Memory B cell (primary cell): ENCODE data around the gene DDAH1.

Experiments used
- ATAC-seq: fragments of 150-1000 bp; cut with Tn5 transposase; 2 replicates; pipeline ENCODE4 v1.10.0; 2021; ENCODE audit warnings: low read depth, mild to moderate bottlenecking, moderate library complexity
- DNase-seq, 2 donors: peaks; one replicate each; pipeline ENCODE4 v3.0.0; 2022; ENCODE audit warnings: low spot score in 2 of 2
- H3K27ac Mint-ChIP-seq: one replicate; pipeline ENCODE4 v1.8.0; 2022; ENCODE audit warnings: mild to moderate bottlenecking, moderate library complexity, mixed read lengths
- H3K27me3 Mint-ChIP-seq: one replicate; pipeline ENCODE4 v1.8.0; 2022; ENCODE audit warnings: mixed read lengths
- H3K36me3 Mint-ChIP-seq: one replicate; pipeline ENCODE4 v1.8.0; 2022; ENCODE audit warnings: mild to moderate bottlenecking, mixed read lengths
- H3K4me1 Mint-ChIP-seq: one replicate; pipeline ENCODE4 v1.8.0; 2022; ENCODE audit warnings: mixed read lengths
- H3K4me3 Mint-ChIP-seq: one replicate; pipeline ENCODE4 v1.8.0; 2022; ENCODE audit warnings: mild to moderate bottlenecking, moderate library complexity, mixed read lengths
- H3K9me3 Mint-ChIP-seq: one replicate; pipeline ENCODE4 v1.8.0; 2022; ENCODE audit warnings: mixed read lengths

DDAH1 gene

DNA sequence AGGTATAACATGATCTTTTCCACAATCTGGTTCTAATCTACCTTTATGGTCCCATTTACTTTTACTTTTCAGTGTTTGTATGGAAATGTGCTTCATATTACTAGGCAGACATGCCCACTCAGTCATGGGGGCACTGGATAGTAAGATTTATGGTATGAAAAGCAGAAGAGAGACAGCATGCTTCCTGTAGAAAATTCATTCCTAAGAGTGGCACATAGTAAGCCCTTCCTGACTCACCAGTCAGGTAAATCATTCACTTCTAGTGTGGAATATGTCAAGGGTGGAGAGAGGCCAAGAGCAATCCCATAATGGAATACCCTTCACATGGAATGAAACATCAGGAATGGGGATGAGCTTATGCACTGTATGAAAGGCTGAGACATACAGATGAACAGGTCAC lies 139.0 kb downstream of the DDAH1 start:
- H3K4me1 Mint-ChIP-seq: peaks cover 10% of the 10 kb centered on the region
- H3K36me3 Mint-ChIP-seq: peaks cover 5% of the 10 kb centered on the region
- DNase-seq (no peak), ATAC-seq (no peak)
- H3K27ac Mint-ChIP-seq: no peak overlapping the region
- H3K4me3 Mint-ChIP-seq: no peak overlapping the region
- H3K27me3 Mint-ChIP-seq: no peaks in the 10 kb centered on the region
- H3K9me3 Mint-ChIP-seq: no peaks in the 10 kb centered on the region

DNA sequence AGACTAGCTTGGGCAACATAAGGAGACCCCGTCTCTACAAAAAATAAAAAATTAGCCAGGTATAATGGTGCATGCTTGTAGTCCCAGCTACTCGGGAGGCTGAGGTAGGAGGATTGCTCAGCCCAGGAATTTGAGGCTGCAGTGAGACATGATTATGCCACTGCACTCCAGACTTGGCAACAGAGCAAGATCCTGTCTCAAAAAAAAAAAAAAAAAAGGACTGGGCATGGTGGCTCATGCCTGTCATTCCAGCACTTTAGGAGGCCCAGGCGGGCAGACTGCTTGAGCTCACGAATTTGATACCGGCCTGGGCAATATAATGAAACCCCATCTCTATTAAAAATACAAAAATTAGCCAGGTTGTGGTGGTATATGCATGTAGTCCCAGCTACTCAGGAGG lies 141.2 kb downstream of the DDAH1 start:
- no peaks in the 10 kb centered on the region for H3K27me3 Mint-ChIP-seq
- H3K4me1 Mint-ChIP-seq: peaks cover 5% of the 10 kb centered on the region
- DNase-seq (no peak), ATAC-seq (no peak)
- peaks cover 10% of the 10 kb centered on the region for H3K36me3 Mint-ChIP-seq
- H3K9me3 Mint-ChIP-seq: no peaks in the 10 kb centered on the region
- no peak overlapping the region for H3K4me3 Mint-ChIP-seq
- no peak overlapping the region for H3K27ac Mint-ChIP-seq

DNA sequence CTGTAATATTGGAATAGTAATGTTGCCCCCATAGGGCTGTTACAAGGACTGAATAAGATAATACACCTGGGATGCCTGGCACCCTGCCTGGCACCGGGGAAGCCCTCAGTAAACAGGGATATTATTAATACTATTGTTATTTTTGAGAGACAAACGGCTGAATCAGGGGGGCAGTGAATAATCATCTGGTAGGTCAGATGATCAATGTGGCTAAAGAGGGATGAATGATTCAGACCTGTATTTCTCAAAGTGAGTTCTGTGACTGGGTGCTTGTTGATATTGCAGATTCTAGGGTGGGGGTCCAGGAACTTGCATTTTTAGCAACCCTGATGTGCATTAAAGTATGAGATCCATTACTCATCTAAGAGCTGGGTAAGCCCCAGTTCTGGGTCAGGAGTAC lies 142.3 kb downstream of the DDAH1 start:
- H3K27me3 Mint-ChIP-seq: no peaks in the 10 kb centered on the region
- no peak overlapping the region for H3K4me3 Mint-ChIP-seq
- no peak overlapping the region for H3K27ac Mint-ChIP-seq
- peaks cover 5% of the 10 kb centered on the region for H3K4me1 Mint-ChIP-seq
- DNase-seq (no peak), ATAC-seq (no peak)
- H3K36me3 Mint-ChIP-seq: peaks cover 6% of the 10 kb centered on the region
- no peaks in the 10 kb centered on the region for H3K9me3 Mint-ChIP-seq

DNA sequence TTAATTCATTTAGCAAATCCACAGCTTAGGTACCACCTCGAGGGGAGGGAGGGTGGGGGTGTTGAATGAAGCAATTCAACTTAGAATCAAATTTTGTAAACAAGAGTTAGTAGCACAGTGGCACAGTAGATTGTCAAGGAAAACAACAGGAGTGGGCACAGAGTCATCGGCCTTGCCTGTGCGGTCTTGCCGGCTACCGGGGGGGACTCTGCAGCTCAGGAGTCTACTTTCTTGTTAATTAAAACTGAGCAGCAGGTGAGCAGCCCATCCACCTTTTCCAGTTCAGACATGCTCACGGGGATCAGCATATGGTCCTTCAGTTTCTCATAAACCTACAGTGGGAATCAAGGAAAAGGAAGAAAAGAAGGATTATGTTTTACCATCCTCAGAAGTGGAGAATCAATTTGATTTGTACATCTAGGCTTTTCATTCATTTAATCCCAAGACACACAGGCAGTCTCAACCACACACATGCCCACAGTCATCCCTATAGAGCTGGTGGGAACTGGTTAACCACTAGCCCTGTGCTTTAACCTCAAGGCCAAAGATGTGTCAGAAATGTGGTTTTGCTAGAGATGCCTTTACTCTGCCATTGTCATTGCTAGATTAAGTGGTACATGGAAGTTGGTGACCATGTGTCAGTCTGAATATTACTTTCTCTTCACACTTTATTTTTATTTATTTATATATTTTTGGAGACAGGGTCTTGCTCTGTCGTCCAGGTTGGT lies 143.6 kb downstream of the DDAH1 start:
- Mint-ChIP-seq H3K4me3 (no peak overlapping the region), H3K27ac (no peak overlapping the region), H3K36me3 (peaks cover 9% of the 10 kb centered on the region), H3K27me3 (no peaks in the 10 kb centered on the region), H3K4me1 (peaks cover 5% of the 10 kb centered on the region), H3K9me3 (no peaks in the 10 kb centered on the region)
- DNase-seq: no peak
- ATAC-seq: no peak

DNA sequence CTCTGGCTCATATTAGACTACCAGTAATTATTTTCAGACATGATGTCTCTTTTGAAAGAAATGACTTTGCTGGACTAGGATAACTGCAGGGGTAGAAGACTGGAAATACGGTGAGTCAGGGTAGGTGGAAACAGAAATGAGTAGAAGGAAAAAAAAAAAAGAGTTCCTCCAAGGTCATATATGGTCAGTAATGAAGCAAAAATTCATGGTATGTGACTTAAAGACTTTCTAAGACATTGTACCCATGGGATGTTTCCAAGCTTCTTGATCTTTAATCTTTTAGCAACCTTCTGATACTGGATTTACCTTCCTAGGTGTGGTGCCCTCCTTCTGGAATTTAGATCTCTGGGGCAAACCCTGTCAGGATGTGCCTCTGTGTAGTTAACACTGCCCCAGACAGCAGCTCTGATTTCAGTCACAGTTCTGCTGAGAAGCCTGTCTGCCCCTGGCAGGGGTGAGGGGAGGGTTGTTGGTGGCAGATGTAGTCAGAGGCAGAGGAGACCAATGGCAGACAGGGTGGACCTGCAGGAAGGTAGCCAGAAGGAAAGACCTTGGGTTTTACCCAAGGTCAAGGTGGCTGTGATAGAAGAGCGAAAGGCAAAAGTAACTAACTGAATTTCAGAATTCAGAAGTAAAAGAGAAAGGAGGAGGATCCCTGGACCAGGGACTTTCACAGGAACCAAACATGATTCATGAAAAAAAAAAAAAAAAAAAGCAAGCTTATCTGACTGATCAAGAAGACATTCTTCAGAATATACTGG lies 144.4 kb downstream of the DDAH1 start:
- no peak overlapping the region for H3K4me3 Mint-ChIP-seq
- H3K27me3 Mint-ChIP-seq: no peaks in the 10 kb centered on the region
- DNase-seq (no peak), ATAC-seq (no peak)
- no peaks in the 10 kb centered on the region for H3K9me3 Mint-ChIP-seq
- peaks cover 5% of the 10 kb centered on the region for H3K4me1 Mint-ChIP-seq
- H3K36me3 Mint-ChIP-seq: peaks cover 9% of the 10 kb centered on the region
- H3K27ac Mint-ChIP-seq: no peak overlapping the region

DNA sequence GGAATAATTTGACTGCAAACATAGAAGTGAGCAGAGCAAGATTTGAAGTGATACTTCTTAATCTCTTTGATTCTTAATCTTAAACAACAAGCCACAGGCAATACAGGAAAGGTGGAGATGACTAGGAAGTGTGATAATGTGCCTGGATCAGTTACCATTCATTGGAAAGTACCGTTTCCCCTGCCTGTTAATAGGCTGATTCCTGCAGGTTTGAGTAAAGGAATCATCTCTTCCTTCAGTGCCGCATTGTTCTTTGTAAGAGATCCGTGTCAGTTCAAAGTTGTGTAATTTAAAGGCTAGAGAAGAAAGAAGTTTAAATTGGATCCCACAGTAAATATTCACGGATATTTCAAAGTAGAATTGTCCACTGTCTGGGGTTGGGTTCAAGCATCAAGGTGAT lies 145.0 kb downstream of the DDAH1 start:
- DNase-seq: no peak
- Mint-ChIP-seq H3K9me3 (no peaks in the 10 kb centered on the region), H3K27ac (no peak overlapping the region), H3K4me1 (peaks cover 5% of the 10 kb centered on the region), H3K36me3 (peaks cover 9% of the 10 kb centered on the region), H3K27me3 (no peaks in the 10 kb centered on the region), H3K4me3 (no peak overlapping the region)
- ATAC-seq: no peak

DNA sequence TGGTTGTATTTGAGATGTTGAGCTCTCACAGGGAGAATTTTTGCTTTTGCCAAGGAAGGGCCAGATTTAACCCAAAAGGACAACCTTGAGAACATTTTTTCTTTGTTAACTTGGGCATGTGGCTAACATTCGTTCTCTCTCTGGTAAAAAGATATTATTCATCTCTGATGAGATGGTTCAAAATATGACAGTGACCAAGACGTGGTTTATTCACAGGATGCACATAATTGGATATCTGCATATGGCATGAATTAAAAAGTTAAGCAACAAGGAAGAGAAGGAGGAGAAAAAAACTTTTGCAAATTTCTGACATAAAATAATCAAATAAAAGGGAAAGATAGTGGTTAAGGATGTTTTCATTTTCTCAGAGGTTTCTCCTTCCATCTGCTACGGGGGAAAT lies 145.5 kb downstream of the DDAH1 start:
- ATAC-seq (no peak), DNase-seq (no peak)
- Mint-ChIP-seq H3K9me3 (no peaks in the 10 kb centered on the region), H3K36me3 (peaks cover 9% of the 10 kb centered on the region), H3K4me3 (no peak overlapping the region), H3K27ac (no peak overlapping the region), H3K27me3 (no peaks in the 10 kb centered on the region), H3K4me1 (peaks cover 5% of the 10 kb centered on the region)

GRCh38 chr1:85318217-85318616 lies 146.7 kb downstream of the DDAH1 start:
- no peak for DNase-seq
- Mint-ChIP-seq H3K36me3 (peaks cover 9% of the 10 kb centered on the region), H3K9me3 (no peaks in the 10 kb centered on the region), H3K4me1 (peaks cover 8% of the 10 kb centered on the region), H3K27ac (no peak overlapping the region), H3K4me3 (no peak overlapping the region), H3K27me3 (no peaks in the 10 kb centered on the region)
- ATAC-seq: no peak

DNA sequence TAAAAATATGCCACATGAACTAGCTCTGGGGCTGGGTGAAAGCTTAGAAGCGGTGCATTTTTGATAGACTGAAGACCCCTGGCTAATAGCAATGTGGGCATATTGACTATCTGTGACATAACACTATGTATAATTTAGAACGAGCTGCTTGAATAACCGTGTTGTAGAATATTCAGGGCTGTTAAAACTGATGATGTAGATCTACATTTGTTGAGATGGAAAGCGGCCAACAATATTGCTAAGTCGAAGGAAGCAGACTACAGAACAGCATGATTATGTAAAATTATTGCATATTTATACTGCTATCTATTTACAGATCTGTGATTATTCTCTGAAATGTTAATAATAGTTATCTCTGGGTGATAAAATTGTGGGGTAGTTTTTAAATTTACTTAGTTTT lies 147.4 kb downstream of the DDAH1 start:
- DNase-seq: no peak
- peaks cover 9% of the 10 kb centered on the region for H3K36me3 Mint-ChIP-seq

DNA sequence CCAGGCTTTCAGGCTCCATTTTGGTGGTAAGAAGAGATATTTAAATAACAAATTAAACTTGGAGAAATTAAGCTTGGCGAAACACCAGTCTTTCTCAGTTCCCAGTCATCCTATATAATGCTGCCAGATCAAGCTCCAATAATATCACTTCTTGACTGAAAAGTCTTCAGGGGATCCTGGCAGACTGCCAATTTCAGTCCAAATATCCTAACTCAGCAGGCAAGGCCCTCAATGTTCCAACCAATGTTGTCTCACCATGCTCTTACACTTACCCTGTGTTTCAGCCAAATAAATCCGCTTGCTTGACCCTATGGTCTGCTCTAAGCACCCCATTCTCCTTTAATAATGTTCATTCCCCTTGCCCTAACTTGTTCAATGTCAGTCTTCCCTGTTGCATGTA lies 148.6 kb downstream of the DDAH1 start:
- H3K27me3 Mint-ChIP-seq: no peaks in the 10 kb centered on the region
- peaks cover 15% of the 10 kb centered on the region for H3K4me1 Mint-ChIP-seq
- H3K27ac Mint-ChIP-seq: peak overlapping the region; percentile 40
- H3K4me3 Mint-ChIP-seq: no peak overlapping the region
- H3K36me3 Mint-ChIP-seq: peaks cover 10% of the 10 kb centered on the region
- ATAC-seq: no peak
- no peaks in the 10 kb centered on the region for H3K9me3 Mint-ChIP-seq
- no peak for DNase-seq

More for the DNA sequence above, 147.4 kb downstream of the DDAH1 start:
- no peaks in the 10 kb centered on the region for H3K27me3 Mint-ChIP-seq
- peaks cover 10% of the 10 kb centered on the region for H3K4me1 Mint-ChIP-seq
- no peak for ATAC-seq
- no peak overlapping the region for H3K4me3 Mint-ChIP-seq
- no peak overlapping the region for H3K27ac Mint-ChIP-seq
- no peaks in the 10 kb centered on the region for H3K9me3 Mint-ChIP-seq

GRCh38 chr1:85315789-85316188 lies 149.2 kb downstream of the DDAH1 start:
- no peak overlapping the region for H3K4me3 Mint-ChIP-seq
- no peak for ATAC-seq
- no peaks in the 10 kb centered on the region for H3K9me3 Mint-ChIP-seq
- no peaks in the 10 kb centered on the region for H3K27me3 Mint-ChIP-seq
- no peak overlapping the region for H3K27ac Mint-ChIP-seq
- DNase-seq: no peak
- peaks cover 15% of the 10 kb centered on the region for H3K4me1 Mint-ChIP-seq
- peaks cover 10% of the 10 kb centered on the region for H3K36me3 Mint-ChIP-seq

DNA sequence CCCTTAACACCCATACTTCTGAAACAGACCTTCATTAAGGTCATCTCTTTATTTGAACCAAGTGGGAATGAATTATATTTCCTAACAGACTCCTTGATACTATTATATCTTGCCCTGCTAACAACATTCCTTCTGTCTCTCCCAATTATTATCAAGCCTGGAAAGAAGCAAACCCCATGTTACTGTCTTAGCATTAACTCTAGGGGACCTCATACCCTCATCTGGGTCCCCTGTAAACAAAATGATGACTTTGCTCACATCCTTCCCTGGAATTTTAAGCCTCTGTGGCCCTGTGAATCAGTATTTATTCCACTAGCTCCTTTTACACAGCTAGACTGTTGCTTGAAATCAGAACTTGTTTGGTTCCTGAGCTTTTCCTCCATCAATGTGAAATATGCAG lies 150.2 kb downstream of the DDAH1 start:
- Mint-ChIP-seq H3K9me3 (no peaks in the 10 kb centered on the region), H3K4me1 (peaks cover 18% of the 10 kb centered on the region), H3K27ac (no peak overlapping the region), H3K36me3 (peaks cover 8% of the 10 kb centered on the region), H3K27me3 (no peaks in the 10 kb centered on the region), H3K4me3 (no peak overlapping the region)
- no peak for DNase-seq
- no peak for ATAC-seq

DNA sequence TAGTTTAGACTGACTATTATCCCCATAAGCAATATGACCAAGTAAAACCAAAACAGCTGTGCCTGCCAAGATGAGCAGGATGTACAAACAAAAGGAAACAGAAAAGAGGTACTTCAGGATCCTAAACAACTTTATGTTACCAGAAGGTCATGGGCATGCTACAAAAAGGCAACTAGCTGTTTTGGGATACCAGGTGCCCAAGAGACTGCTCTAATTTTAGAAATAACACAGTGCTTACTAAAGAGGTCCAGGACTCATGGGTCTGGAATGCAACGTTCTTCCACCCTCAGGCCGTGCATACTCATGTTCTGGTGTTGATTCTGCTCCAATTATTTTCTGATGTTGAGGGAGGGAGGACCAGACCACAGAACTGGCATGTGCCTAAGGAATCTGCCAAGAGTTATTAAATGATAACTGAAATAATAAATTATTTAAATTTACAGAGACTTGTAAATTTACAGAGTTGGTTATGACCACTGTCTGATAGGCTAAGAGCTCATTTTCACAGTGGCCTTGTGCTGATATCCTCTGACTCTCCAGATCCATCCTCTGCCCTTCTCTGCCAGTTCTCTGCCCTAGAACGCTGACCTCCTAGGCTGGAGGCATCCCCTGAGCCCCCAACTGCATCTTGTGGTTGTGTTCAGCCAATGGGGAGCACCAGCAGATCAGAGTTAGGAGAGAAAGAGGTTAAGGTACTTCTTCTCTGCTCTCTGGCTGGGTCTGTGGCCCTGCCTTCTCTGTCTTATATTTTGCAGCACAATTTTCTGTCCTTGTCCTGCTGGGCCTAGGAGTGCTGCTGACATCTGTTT lies 150.9 kb downstream of the DDAH1 start:
- Mint-ChIP-seq H3K36me3 (peaks cover 7% of the 10 kb centered on the region), H3K4me1 (peaks cover 19% of the 10 kb centered on the region), H3K27ac (no peak overlapping the region), H3K4me3 (no peak overlapping the region), H3K9me3 (no peaks in the 10 kb centered on the region), H3K27me3 (no peaks in the 10 kb centered on the region)
- no peak for DNase-seq
- no peak for ATAC-seq

DNA sequence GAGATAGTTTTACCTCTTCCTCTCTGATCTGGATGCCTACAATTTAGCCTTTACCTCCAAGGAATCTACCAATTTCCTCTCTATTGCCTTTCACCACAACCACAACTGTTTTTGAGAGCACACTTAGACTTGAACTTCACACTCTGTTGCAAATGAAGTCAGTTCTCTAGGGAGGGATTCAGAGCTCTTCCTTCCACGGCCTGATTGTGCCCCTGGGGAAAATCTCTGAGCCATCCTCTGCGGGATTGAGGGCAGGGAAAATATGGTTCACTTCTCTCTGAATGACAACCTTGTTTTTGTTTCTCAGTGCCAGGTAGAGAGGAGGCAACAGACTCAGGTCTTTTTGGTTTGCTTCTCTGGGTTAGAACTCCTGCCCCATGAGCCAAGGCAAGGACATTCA lies 153.1 kb downstream of the DDAH1 start:
- ATAC-seq: no peak
- Mint-ChIP-seq H3K36me3 (peaks cover 5% of the 10 kb centered on the region), H3K27me3 (no peaks in the 10 kb centered on the region), H3K9me3 (no peaks in the 10 kb centered on the region), H3K4me3 (no peak overlapping the region), H3K27ac (no peak overlapping the region), H3K4me1 (peaks cover 28% of the 10 kb centered on the region)
- no peak for DNase-seq
